IPS-NIHi7 (cell line): ENCODE results near the gene A2M.

Source experiments
- DNase-seq: peaks from one replicate; pipeline ENCODE4 v3.0.0; 2012; ENCODE audit warnings: mixed read lengths; ENCODE audit errors: extremely low spot score

A2M gene

GRCh38 chr12:9039397-9039977 lies 76.2 kb downstream of the A2M start:
- DNase-seq: peak; percentile 76

- no peak for DNase-seq
Observed at GRCh38 chr12:9037431-9037830, 78.3 kb downstream of the A2M start.

- no peak for DNase-seq
Observed at GRCh38 chr12:9036227-9036626, 79.5 kb downstream of the A2M start.

- DNase-seq: no peak
Observed at GRCh38 chr12:9034095-9034494, 81.6 kb downstream of the A2M start.

GRCh38 chr12:9033265-9033887 lies 82.3 kb downstream of the A2M start:
- no peak for DNase-seq

GRCh38 chr12:9032202-9032964 lies 83.3 kb downstream of the A2M start:
- DNase-seq: no peak

- peak; percentile 26 for DNase-seq
Observed at GRCh38 chr12:9030776-9031175, 84.9 kb downstream of the A2M start.

GRCh38 chr12:9027161-9028059 lies 88.3 kb downstream of the A2M start:
- no peak for DNase-seq

- no peak for DNase-seq
Observed at GRCh38 chr12:9024512-9024911, 91.2 kb downstream of the A2M start.

GRCh38 chr12:9022592-9022991 lies 93.1 kb downstream of the A2M start:
- DNase-seq: no peak
